HepG2 (cell line): ENCODE data around the gene TALDO1. TPM values are rescaled to one million over a fixed set of nuclear protein-coding genes. Genes with fewer than 3 reads are reported as not detected.

Experiments
- ATAC-seq: fragments of 200-7000 bp; cut with Tn5 transposase; 3 replicates; pipeline ENCODE4 v1.9.1; 2020; ENCODE audit warnings: mild to moderate bottlenecking, moderate library complexity
- BruUV-seq: library from RNA; stranded (reverse); fragments of 400-500 nt; replicated peaks from 2 replicates; lab custom pipeline; 2021; lab: Mats Ljungman, UMichigan
- CTCF ChIA-PET: fragments of 300-600 bp; formaldehyde crosslinking; extraction: SDS; loops from one replicate; lab custom pipeline; 2021; ENCODE audit warnings: low total read pairs, inconsistent platforms, low intra/inter-chr PET ratio; lab: Yijun Ruan, JAX
- POLR2A ChIA-PET: fragments of 350-600 bp; sonication (Branson Sonifier 250); formaldehyde crosslinking; loops from one replicate; lab custom pipeline; 2020; ENCODE audit warnings: antibody characterized with exemption, inconsistent platforms; lab: Yijun Ruan, JAX
- DNase-seq: peaks from one replicate; pipeline ENCODE4 v3.0.0-alpha.2; 2015; ENCODE audit warnings: low spot score
- FAIRE-seq: peaks from 3 replicates; lab custom pipeline; 2011; peaks lifted over from hg19 to GRCh38; lab: Jason Lieb, UNC
- H2AFZ ChIP-seq: one replicate; pipeline ENCODE4 v1.6.1; 2011; ENCODE audit warnings: low read length, inconsistent platforms
- H3K27ac ChIP-seq: fragments of 300-600 bp; 3 replicates; pipeline ENCODE4 v1.8.0; 2011; ENCODE audit warnings: mixed run types, mild to moderate bottlenecking, mixed read lengths, low read length, inconsistent platforms; ENCODE audit not compliant: insufficient read depth; ENCODE audit errors: extremely low read length
- H3K27me3 ChIP-seq, 2 experiments: fragments of 200-600 bp in 1 of 2; 2 replicates in 1 of 2; 3 replicates in 1 of 2; pipeline versions ENCODE4 v1.6.0 to v1.8.0; 2011; ENCODE audit warnings: low read length in 2 of 2, mild to moderate bottlenecking in 2 of 2, moderate library complexity in 2 of 2, inconsistent platforms in 1 of 2; ENCODE audit not compliant: insufficient read depth in 2 of 2, control insufficient read depth in 1 of 2
- H3K36me3 ChIP-seq, 2 experiments: fragments of 200-600 bp in 1 of 2; replicated peaks in 1 of 2; 2 replicates in 1 of 2; 3 replicates in 1 of 2; pipeline versions ENCODE4 v1.5.1 to v1.8.0; 2011; ENCODE audit warnings: low read length in 2 of 2, inconsistent platforms in 1 of 2; ENCODE audit not compliant: insufficient read depth in 2 of 2, control insufficient read depth in 1 of 2
- H3K4me1 ChIP-seq: 2 replicates; pipeline ENCODE4 v1.5.1; 2012; ENCODE audit warnings: low read length, inconsistent platforms; ENCODE audit not compliant: insufficient read depth
- H3K4me2 ChIP-seq: 2 replicates; pipeline ENCODE4 v1.6.0; 2011; ENCODE audit warnings: low read depth, low read length, inconsistent platforms
- H3K4me3 ChIP-seq, 3 experiments: fragments of 200-600 bp in 1 of 3; sonication (generic), shearing (Covaris generic) in 1 of 3; replicated peaks in 1 of 3; 2 replicates each; pipeline ENCODE4 v1.5.1; 2011 to 2016; ENCODE audit warnings: low read length in 3 of 3, inconsistent platforms in 2 of 3, low read depth in 2 of 3, mild to moderate bottlenecking in 2 of 3, control low read depth in 1 of 3, mixed read lengths in 1 of 3; ENCODE audit not compliant: insufficient read depth in 1 of 3
- H3K79me2 ChIP-seq: one replicate; pipeline ENCODE4 v1.6.1; 2011; ENCODE audit warnings: low read length, inconsistent platforms; ENCODE audit not compliant: insufficient read depth
- H3K9ac ChIP-seq: 2 replicates; pipeline ENCODE4 v1.6.0; 2011; ENCODE audit warnings: mild to moderate bottlenecking, low read depth, low read length, inconsistent platforms; ENCODE audit not compliant: insufficient read depth
- H3K9me3 ChIP-seq: 2 replicates; pipeline ENCODE4 v1.5.1; 2012; ENCODE audit warnings: mild to moderate bottlenecking, low read length
- H4K20me1 ChIP-seq: 2 replicates; pipeline ENCODE4 v1.6.0; 2011; ENCODE audit warnings: inconsistent platforms, mild to moderate bottlenecking, low read length, moderate library complexity; ENCODE audit not compliant: insufficient read depth
- CAMTA2 ChIP-seq: sonication (generic); formaldehyde crosslinking; IDR thresholded peaks from 2 replicates; pipeline ENCODE4 v1.4.0; 2020; ENCODE audit warnings: mild to moderate bottlenecking, missing genetic modification reagents, borderline replicate concordance
- CHD2 ChIP-seq: IDR thresholded peaks from 2 replicates; pipeline ENCODE4 v1.6.1; 2011; ENCODE audit warnings: low read depth, low read length, improper control_type of control experiment
- ERF ChIP-seq: IDR thresholded peaks from 2 replicates; pipeline ENCODE4 v1.6.1; 2018; ENCODE audit warnings: missing biosample characterization, missing genetic modification reagents
- HIVEP1 ChIP-seq: sonication (generic); formaldehyde crosslinking; IDR thresholded peaks from 2 replicates; pipeline ENCODE4 v1.4.0; 2020; ENCODE audit warnings: mild to moderate bottlenecking, missing genetic modification reagents
- NR3C1 ChIP-seq: sonication (generic); formaldehyde crosslinking; IDR thresholded peaks from 2 replicates; pipeline ENCODE4 v1.4.0; 2020; ENCODE audit warnings: missing genetic modification reagents
- PCBP1 ChIP-seq: fragments of 200-400 bp; formaldehyde crosslinking; IDR thresholded peaks from 2 replicates; pipeline ENCODE4 v1.6.1; 2017; ENCODE audit warnings: mild to moderate bottlenecking, low read depth, low read length, borderline replicate concordance
- SP2 ChIP-seq: sonication (generic); formaldehyde crosslinking; IDR thresholded peaks from 2 replicates; pipeline ENCODE4 v1.5.1; 2020; ENCODE audit warnings: mild to moderate bottlenecking, missing genetic modification reagents
- SRSF1 ChIP-seq: fragments of 200-400 bp; formaldehyde crosslinking; optimal IDR thresholded peaks from 2 replicates; pipeline ENCODE3; 2017; ENCODE audit warnings: mild to moderate bottlenecking, low read depth, low read length, moderate library complexity
- TARDBP ChIP-seq: sonication (generic); formaldehyde crosslinking; IDR thresholded peaks from 2 replicates; pipeline ENCODE4 v1.8.0; 2022; ENCODE audit warnings: mild to moderate bottlenecking, missing genetic modification reagents
- ZBTB25 ChIP-seq: IDR thresholded peaks from 2 replicates; pipeline ENCODE4 v1.6.1; 2018; ENCODE audit warnings: missing genetic modification reagents
- ZBTB37 ChIP-seq: sonication (generic); formaldehyde crosslinking; IDR thresholded peaks from 2 replicates; pipeline ENCODE4 v1.4.0; 2020; ENCODE audit warnings: mild to moderate bottlenecking, missing genetic modification reagents
- ZFP36L2 ChIP-seq: sonication (generic); formaldehyde crosslinking; IDR thresholded peaks from 2 replicates; pipeline ENCODE4 v1.4.0; 2020; ENCODE audit warnings: missing genetic modification reagents
- ZNF781 ChIP-seq: sonication (generic); formaldehyde crosslinking; IDR thresholded peaks from 2 replicates; pipeline ENCODE4 v1.5.1; 2020; ENCODE audit warnings: borderline replicate concordance, mild to moderate bottlenecking, missing genetic modification reagents; ENCODE audit errors: not compliant biosample characterization
- ZSCAN22 ChIP-seq: sonication (generic); formaldehyde crosslinking; IDR thresholded peaks from 2 replicates; pipeline ENCODE4 v1.4.0; 2020; ENCODE audit warnings: mild to moderate bottlenecking, missing genetic modification reagents
- WGBS: methylation state at CpG from one replicate; pipeline ENCODE4 v1.1.6; 2017; ENCODE audit warnings: low lambda C conversion rate; 5-methylcytosine and 5-hydroxymethylcytosine counted together
- in situ Hi-C: cut with HindIII; loops from 2 replicates; pipeline ENCODE4 v1.10.0; 2017; ENCODE audit warnings: low pct_unique_long_range_greater_than_20kb; ENCODE audit not compliant: extremely low pct_ligation_motif_present
- intact Hi-C: fragments of 100-400 bp; cut with micrococcal nuclease; formaldehyde crosslinking; loops from one replicate; pipeline ENCODE4 v1.10.0; 2022; ENCODE audit not compliant: unreplicated experiment
- polyA plus RNA-seq, 8 experiments: library from polyadenylated mRNA; depleted of rRNA in 3 of 8; stranded (reverse) in 7 of 8; unstranded in 1 of 8; fragments of >200 nt; fragmentation: Illumina TruSeq in 4 of 8; extraction: Trizol in 4 of 8; gene quantifications; 2 replicates each; pipeline versions ENCODE4 v1.2.1 to v1.2.3, GENCODE V29; 2011 to 2016; ENCODE audit warnings: low read depth in 4 of 8, missing spikeins in 1 of 8, mixed read lengths in 1 of 8; ENCODE audit not compliant: insufficient read depth in 1 of 8
- total RNA-seq, 5 experiments: library from RNA; depleted of rRNA; stranded (reverse); fragments of >200 nt; fragmentation: Illumina TruSeq; extraction: Trizol; gene quantifications; 2 replicates each; pipeline ENCODE4 v1.2.3, GENCODE V29; 2016; ENCODE audit warnings: low read depth in 1 of 5
- TF ChIP-seq, protein P1 (sequence below): sonication (generic); formaldehyde crosslinking; IDR thresholded peaks from 2 replicates; pipeline ENCODE4 v1.9.0; 2021; ENCODE audit warnings: missing genetic modification reagents, mild to moderate bottlenecking, borderline replicate concordance
- TF ChIP-seq, protein P2 (sequence below): sonication (generic); formaldehyde crosslinking; IDR thresholded peaks from 2 replicates; pipeline ENCODE4 v1.5.0; 2020; ENCODE audit warnings: mild to moderate bottlenecking, missing genetic modification reagents

TALDO1 gene
- total and polyA plus RNA-seq, 2 of the 13 experiments (the other 11 are each of a cell fraction or from before 2014, with no cell fraction given): 107 to 240 TPM

GRCh38 chr11:788953-789940, 42.0 kb downstream of the TALDO1 start:
- H3K4me2 ChIP-seq: peak overlapping the region; percentile 51
- TF ChIP-seq CHD2 (no peak), CAMTA2 (CRISPR knock-in tag) (no peak), SRSF1 (no peak), ZSCAN22 (CRISPR knock-in tag) (no peak), NR3C1 (CRISPR knock-in tag) (no peak), ERF (CRISPR knock-in tag) (no peak), ZFP36L2 (CRISPR knock-in tag) (no peak), ZNF781 (CRISPR knock-in tag) (no peak), ZBTB37 (CRISPR knock-in tag) (no peak), SP2 (CRISPR knock-in tag) (no peak), TARDBP (no peak), PCBP1 (0 out of 2 replicates have a peak, but pooled peaks have one; percentile 26), ZBTB25 (CRISPR knock-in tag) (no peak), HIVEP1 (CRISPR knock-in tag) (no peak)
- TF ChIP-seq, protein P1, sequence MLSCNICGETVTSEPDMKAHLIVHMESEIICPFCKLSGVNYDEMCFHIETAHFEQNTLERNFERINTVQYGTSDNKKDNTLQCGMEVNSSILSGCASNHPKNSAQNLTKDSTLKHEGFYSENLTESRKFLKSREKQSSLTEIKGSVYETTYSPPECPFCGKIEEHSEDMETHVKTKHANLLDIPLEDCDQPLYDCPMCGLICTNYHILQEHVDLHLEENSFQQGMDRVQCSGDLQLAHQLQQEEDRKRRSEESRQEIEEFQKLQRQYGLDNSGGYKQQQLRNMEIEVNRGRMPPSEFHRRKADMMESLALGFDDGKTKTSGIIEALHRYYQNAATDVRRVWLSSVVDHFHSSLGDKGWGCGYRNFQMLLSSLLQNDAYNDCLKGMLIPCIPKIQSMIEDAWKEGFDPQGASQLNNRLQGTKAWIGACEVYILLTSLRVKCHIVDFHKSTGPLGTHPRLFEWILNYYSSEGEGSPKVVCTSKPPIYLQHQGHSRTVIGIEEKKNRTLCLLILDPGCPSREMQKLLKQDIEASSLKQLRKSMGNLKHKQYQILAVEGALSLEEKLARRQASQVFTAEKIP (CRISPR knock-in tag): no peak
- TF ChIP-seq, protein P2, sequence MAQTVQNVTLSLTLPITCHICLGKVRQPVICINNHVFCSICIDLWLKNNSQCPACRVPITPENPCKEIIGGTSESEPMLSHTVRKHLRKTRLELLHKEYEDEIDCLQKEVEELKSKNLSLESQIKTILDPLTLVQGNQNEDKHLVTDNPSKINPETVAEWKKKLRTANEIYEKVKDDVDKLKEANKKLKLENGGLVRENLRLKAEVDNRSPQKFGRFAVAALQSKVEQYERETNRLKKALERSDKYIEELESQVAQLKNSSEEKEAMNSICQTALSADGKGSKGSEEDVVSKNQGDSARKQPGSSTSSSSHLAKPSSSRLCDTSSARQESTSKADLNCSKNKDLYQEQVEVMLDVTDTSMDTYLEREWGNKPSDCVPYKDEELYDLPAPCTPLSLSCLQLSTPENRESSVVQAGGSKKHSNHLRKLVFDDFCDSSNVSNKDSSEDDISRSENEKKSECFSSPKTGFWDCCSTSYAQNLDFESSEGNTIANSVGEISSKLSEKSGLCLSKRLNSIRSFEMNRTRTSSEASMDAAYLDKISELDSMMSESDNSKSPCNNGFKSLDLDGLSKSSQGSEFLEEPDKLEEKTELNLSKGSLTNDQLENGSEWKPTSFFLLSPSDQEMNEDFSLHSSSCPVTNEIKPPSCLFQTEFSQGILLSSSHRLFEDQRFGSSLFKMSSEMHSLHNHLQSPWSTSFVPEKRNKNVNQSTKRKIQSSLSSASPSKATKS (CRISPR knock-in tag): no peak

More at GRCh38 chr11:788953-789940, 42.0 kb downstream of the TALDO1 start:
- no peak for DNase-seq
- Histone ChIP-seq H3K9ac (peak overlapping the region; percentile 4; the same call in 1 of the 2 replicates), H3K27me3 (peaks cover 0 to 2% of the 10 kb centered on the region in 2 experiments; a peak in 1 of 5 replicates), H3K4me1 (peaks cover 21% of the 10 kb centered on the region), H3K79me2 (no peaks in the 10 kb centered on the region), H2AFZ (no peak overlapping the region), H3K4me3 (peak overlapping the region in 1 of 3 experiments; percentile 43; a peak in 1 of 6 replicates), H3K36me3 (no peaks in the 10 kb centered on the region; a peak in 1 of 5 replicates), H3K27ac (no peak overlapping the region), H4K20me1 (no peaks in the 10 kb centered on the region), H3K9me3 (no peaks in the 10 kb centered on the region)
- POLR2A ChIA-PET: interaction anchor here (0.5 to 1.3 kb wide), 2 partner anchors 14 to 20 kb away, joined by 3 to 4 read pairs; partner anchors contain the start of gene RPLP2
- intact Hi-C loops: no loop called here
- peak; percentile 8 for ATAC-seq
- BruUV-seq: no TSS peak
- no peak for FAIRE-seq
- WGBS: no CpG with 5 or more reads among the region's 31 CpGs
- CTCF ChIA-PET: no interaction called here
- in situ Hi-C loops: no loop called here
